Liver (tissue), 9 donors: Measurements from ENCODE around the gene OR4B1. TPM values are rescaled to one million over a fixed set of nuclear protein-coding genes. Genes with fewer than 3 reads are reported as not detected.

ENCODE experiments used
- DNase-seq: peaks from one replicate; pipeline ENCODE4 v3.0.0-alpha.2; 2017; ENCODE audit warnings: low spot score
- H3K27ac ChIP-seq, 2 donors: one replicate each; pipeline ENCODE4 v1.7.0; 2013; ENCODE audit warnings: inconsistent platforms in 2 of 2, low read length in 2 of 2, control low read depth in 1 of 2, low read depth in 1 of 2, mild to moderate bottlenecking in 1 of 2
- H3K27me3 ChIP-seq, 4 donors: one replicate each; pipeline versions ENCODE4 v1.6.1 to v1.7.0; 2013; ENCODE audit warnings: low read length in 3 of 4, inconsistent platforms in 1 of 4, mild to moderate bottlenecking in 1 of 4, moderate library complexity in 1 of 4; ENCODE audit not compliant: control insufficient read depth in 4 of 4, insufficient read depth in 4 of 4
- H3K36me3 ChIP-seq, 4 donors: one replicate each; pipeline versions ENCODE4 v1.6.1 to v1.7.0; 2013; ENCODE audit warnings: low read length in 3 of 4, mild to moderate bottlenecking in 3 of 4, low read depth in 1 of 4, moderate library complexity in 1 of 4; ENCODE audit not compliant: control insufficient read depth in 4 of 4, insufficient read depth in 3 of 4
- H3K4me1 ChIP-seq, 4 donors: one replicate each; pipeline versions ENCODE4 v1.6.1 to v1.7.0; 2013; ENCODE audit warnings: low read length in 3 of 4, mild to moderate bottlenecking in 3 of 4, moderate library complexity in 1 of 4; ENCODE audit not compliant: control insufficient read depth in 4 of 4, insufficient read depth in 4 of 4
- H3K4me3 ChIP-seq, 3 donors: one replicate each; pipeline versions ENCODE4 v1.6.1 to v1.7.0; 2013; ENCODE audit warnings: low read length in 3 of 3, control low read depth in 1 of 3, low read depth in 1 of 3, mild to moderate bottlenecking in 1 of 3
- H3K9ac ChIP-seq, 2 donors: one replicate each; pipeline ENCODE4 v1.7.0; 2013; ENCODE audit warnings: low read length in 2 of 2, mild to moderate bottlenecking in 2 of 2, moderate library complexity in 2 of 2, control low read depth in 1 of 2, low read depth in 1 of 2
- H3K9me3 ChIP-seq, 4 donors: one replicate each; pipeline versions ENCODE4 v1.6.1 to v1.7.0; 2013; ENCODE audit warnings: low read length in 3 of 4; ENCODE audit not compliant: control insufficient read depth in 4 of 4
- ATF3 ChIP-seq: IDR thresholded peaks from 2 replicates; pipeline ENCODE4 v1.6.1; 2016; ENCODE audit warnings: antibody characterized with exemption
- CTCF ChIP-seq: fragments of 150-350 bp; IDR thresholded peaks from 2 replicates; pipeline ENCODE4 v1.5.1; 2017; ENCODE audit warnings: improper control_type of control experiment, low read depth, low read length; ENCODE audit not compliant: missing input control
- EGR1 ChIP-seq, 2 donors: IDR thresholded peaks; 2 replicates each; pipeline ENCODE4 v1.6.1; 2016 to 2018; ENCODE audit warnings: antibody characterized with exemption in 2 of 2, low read depth in 2 of 2
- FOXA1 ChIP-seq: IDR thresholded peaks from 2 replicates; pipeline ENCODE4 v1.6.1; 2016; ENCODE audit warnings: antibody characterized with exemption
- FOXA2 ChIP-seq: IDR thresholded peaks from 2 replicates; pipeline ENCODE4 v1.6.1; 2016; ENCODE audit warnings: antibody characterized with exemption
- GABPA ChIP-seq, 2 donors: IDR thresholded peaks in 1 of 2; conservative IDR thresholded peaks in 1 of 2; 2 replicates each; pipeline ENCODE4 v1.6.1; 2016; ENCODE audit warnings: antibody characterized with exemption in 2 of 2, mild to moderate bottlenecking in 1 of 2, moderate library complexity in 1 of 2
- HNF4A ChIP-seq, 2 donors: conservative IDR thresholded peaks; 2 replicates each; pipeline ENCODE4 v1.6.1; 2016; ENCODE audit warnings: antibody characterized with exemption in 2 of 2, mild to moderate bottlenecking in 2 of 2
- HNF4G ChIP-seq: IDR thresholded peaks from 2 replicates; pipeline ENCODE4 v1.6.1; 2016; ENCODE audit warnings: antibody characterized with exemption
- JUND ChIP-seq, 2 donors: IDR thresholded peaks; 2 replicates each; pipeline ENCODE4 v1.6.1; 2016; ENCODE audit warnings: antibody characterized with exemption in 2 of 2
- MAX ChIP-seq: IDR thresholded peaks from 2 replicates; pipeline ENCODE4 v1.6.1; 2016; ENCODE audit warnings: antibody characterized with exemption
- NR2F2 ChIP-seq: IDR thresholded peaks from 2 replicates; pipeline ENCODE4 v1.6.1; 2016; ENCODE audit warnings: antibody characterized with exemption
- RAD21 ChIP-seq, 2 donors: IDR thresholded peaks; 2 replicates each; pipeline ENCODE4 v1.6.1; 2016; ENCODE audit warnings: antibody characterized with exemption in 2 of 2, mild to moderate bottlenecking in 2 of 2
- REST ChIP-seq: IDR thresholded peaks from 2 replicates; pipeline ENCODE4 v1.6.1; 2016; ENCODE audit warnings: antibody characterized with exemption, mild to moderate bottlenecking
- RXRA ChIP-seq, 2 donors: IDR thresholded peaks; 2 replicates each; pipeline ENCODE4 v1.6.1; 2017 to 2018; ENCODE audit warnings: antibody characterized with exemption in 2 of 2, mild to moderate bottlenecking in 1 of 2
- SP1 ChIP-seq: IDR thresholded peaks from 2 replicates; pipeline ENCODE4 v1.6.1; 2018; ENCODE audit warnings: antibody characterized with exemption, mild to moderate bottlenecking
- TAF1 ChIP-seq: conservative IDR thresholded peaks from 2 replicates; pipeline ENCODE4 v1.6.1; 2016; ENCODE audit warnings: antibody characterized with exemption, mild to moderate bottlenecking
- YY1 ChIP-seq: IDR thresholded peaks from 2 replicates; pipeline ENCODE4 v1.6.1; 2016; ENCODE audit warnings: antibody characterized with exemption, mild to moderate bottlenecking
- ZBTB33 ChIP-seq: IDR thresholded peaks from 2 replicates; pipeline ENCODE4 v1.6.1; 2016; ENCODE audit warnings: antibody characterized with exemption
- WGBS: extraction: QIAGEN DNeasy Blood & Tissue Kit; methylation state at CpG from one replicate; pipeline ENCODE4 v1.1.7; 2013; 5-methylcytosine and 5-hydroxymethylcytosine counted together
- polyA plus RNA-seq, 2 donors: library from polyadenylated mRNA; stranded (reverse) in 1 of 2; unstranded in 1 of 2; fragments of 200-250 nt in 1 of 2; fragments of >200 nt in 1 of 2; fragmentation: Nextera tagmentation in 1 of 2; extraction: Ambion mirVana in 1 of 2; gene quantifications; one replicate each; pipeline versions ENCODE4 v1.2.1 to v1.2.3, GENCODE V29; 2013 to 2015
- total RNA-seq, 2 donors: library from RNA; depleted of rRNA; stranded (reverse); fragments of >200 nt; gene quantifications; one replicate each; pipeline ENCODE4 v1.2.3, GENCODE V29; 2014
- donor health status: healthy.
- donor health status: healthy.
- donor health status: healthy.
- donor health status: healthy.
- donor health status: healthy.

The OR4B1 gene
- total and polyA plus RNA-seq, 4 donors, result not detected

- Histone ChIP-seq H3K9me3 (no peaks in the 10 kb centered on the region), H3K4me3 (no peak overlapping the region), H3K27me3 (no peaks in the 10 kb centered on the region), H3K9ac (no peak overlapping the region), H3K27ac (no peak overlapping the region), H3K36me3 (no peaks in the 10 kb centered on the region), H3K4me1 (no peaks in the 10 kb centered on the region)
- no peak for DNase-seq
- TF ChIP-seq GABPA (IDR thresholded peaks at IDR 0.05 in 1 of 2, conservative IDR thresholded peaks at IDR 0.05 in 1 of 2), result no peak
- TF ChIP-seq FOXA1, result no peak
- no peak for TF ChIP-seq REST
- TF ChIP-seq TAF1, result no peak
- TF ChIP-seq RAD21 (IDR thresholded peaks at IDR 0.05), result no peak
- TF ChIP-seq ZBTB33, result no peak
- TF ChIP-seq RXRA (IDR thresholded peaks at IDR 0.05), result no peak
- TF ChIP-seq CTCF, result no peak
- no peak for TF ChIP-seq EGR1 (IDR thresholded peaks at IDR 0.05; ENCODE audit: low read depth in 2 of 2)
- no peak for TF ChIP-seq JUND (IDR thresholded peaks at IDR 0.05)
- no peak for TF ChIP-seq MAX
- TF ChIP-seq ATF3, result no peak
- TF ChIP-seq HNF4G, result no peak
- no peak for TF ChIP-seq NR2F2
- TF ChIP-seq HNF4A (conservative IDR thresholded peaks at IDR 0.05), result no peak
- TF ChIP-seq SP1, result no peak
- no peak for TF ChIP-seq FOXA2
- TF ChIP-seq YY1, result no peak
- 73% methylated on average over 4 of the region's 4 CpGs for WGBS
Measured at GRCh38 chr11:48182860-48183526, 33.6 kb upstream of the OR4B1 start.
